ENCODE measurements around the gene NRARP. TPM values are rescaled to one million over a fixed set of nuclear protein-coding genes. Genes with fewer than 3 reads are reported as not detected.

NRARP gene
- total RNA-seq, 2 experiments from 2014 or later, result 6.9 to 8.9 TPM

GRCh38 chr9:137281345-137282116 lies 20.5 kb downstream of the NRARP start:
- Histone ChIP-seq H4K20me1 (ENCODE audit: insufficient read depth, low read length) (no peaks in the 10 kb centered on the region), H2AFZ (ENCODE audit: low read length) (no peak overlapping the region), H3K9me3 (ENCODE audit: low read length) (no peaks in the 10 kb centered on the region; the same call in 1 of the 2 replicates), H3K79me2 (ENCODE audit: insufficient read depth, low read depth, low read length) (no peaks in the 10 kb centered on the region), H3K27ac (ENCODE audit: low read depth, low read length, poor library complexity, severe bottlenecking) (peak overlapping the region; percentile 62), H3K4me1 (ENCODE audit: insufficient read depth, low read length, poor library complexity, severe bottlenecking) (peaks cover 61% of the 10 kb centered on the region), H3K4me3 (ENCODE audit: low read depth, low read length, poor library complexity, severe bottlenecking) (no peak overlapping the region), H3K36me3 (ENCODE audit: insufficient read depth, low read length) (peaks cover 11% of the 10 kb centered on the region), H3K4me2 (ENCODE audit: low read length) (no peak overlapping the region), H3K9me2 (ENCODE audit: insufficient read depth, low read length) (no peaks in the 10 kb centered on the region)
- POLR2A ChIA-PET, result no interaction called here
- no peak for TF ChIP-seq CTCF (conservative IDR thresholded peaks at IDR 0.05; ENCODE audit: low read length)
- TF ChIP-seq EZH2phosphoT487 (IDR thresholded peaks at IDR 0.05; ENCODE audit: borderline replicate concordance, low read depth, low read length), result no peak
- DNase-seq (ENCODE audit: low spot score), result no peak
- no TSS peak for BruUV-seq (replicated peaks)
- intact Hi-C loops (cut with micrococcal nuclease; ENCODE audit: unreplicated experiment), result no loop called here
- CTCF ChIA-PET (ENCODE audit: unreplicated experiment), result no interaction called here

- H3K4me3 ChIP-seq (ENCODE audit: low read depth, low read length, poor library complexity, severe bottlenecking), result no peak overlapping the region
- no peak for DNase-seq (ENCODE audit: low spot score)
- no peaks in the 10 kb centered on the region for H3K79me2 ChIP-seq (ENCODE audit: insufficient read depth, low read depth, low read length)
- H2AFZ ChIP-seq (ENCODE audit: low read length), result no peak overlapping the region
- H3K4me2 ChIP-seq (ENCODE audit: low read length), result no peak overlapping the region; the same call in 1 of the 2 replicates
- no peak for TF ChIP-seq CTCF (conservative IDR thresholded peaks at IDR 0.05; ENCODE audit: low read length)
- TF ChIP-seq EZH2phosphoT487 (IDR thresholded peaks at IDR 0.05; ENCODE audit: borderline replicate concordance, low read depth, low read length), result no peak
- no peak overlapping the region for H3K27ac ChIP-seq (ENCODE audit: low read depth, low read length, poor library complexity, severe bottlenecking)
- peaks cover 11% of the 10 kb centered on the region for H3K36me3 ChIP-seq (ENCODE audit: insufficient read depth, low read length)
- ChIA-PET POLR2A (no interaction called here), CTCF (ENCODE audit: unreplicated experiment) (no interaction called here)
- no peaks in the 10 kb centered on the region for H3K9me3 ChIP-seq (ENCODE audit: low read length)
- intact Hi-C loops (cut with micrococcal nuclease; ENCODE audit: unreplicated experiment), result no loop called here
- no TSS peak for BruUV-seq (replicated peaks)
- H3K9me2 ChIP-seq (ENCODE audit: insufficient read depth, low read length), result no peaks in the 10 kb centered on the region
- H4K20me1 ChIP-seq (ENCODE audit: insufficient read depth, low read length), result no peaks in the 10 kb centered on the region
- peaks cover 61% of the 10 kb centered on the region for H3K4me1 ChIP-seq (ENCODE audit: insufficient read depth, low read length, poor library complexity, severe bottlenecking)
Measured at GRCh38 chr9:137280474-137281344, 21.4 kb downstream of the NRARP start.
